A549 (cell line): ENCODE measurements around the gene SALL4. TPM values are rescaled to one million over a fixed set of nuclear protein-coding genes. Genes with fewer than 3 reads are reported as not detected.
"Not testable (repeated sequence)": the region's sequence is repeated elsewhere in the genome, so short reads cannot be mapped to it uniquely, and the experiment has no call there.

Source experiments
- ATAC-seq, 2 experiments: fragments of 200-7000 bp in 1 of 2; fragments of >200 bp in 1 of 2; cut with Nextera tagmentation in 1 of 2; cut with Tn5 transposase in 1 of 2; 3 replicates each; pipeline versions ENCODE4 v1.8.0 to v1.9.1; 2018 to 2020; ENCODE audit warnings: mild to moderate bottlenecking in 1 of 2, moderate library complexity in 1 of 2
- CTCF ChIA-PET: fragments of 300-600 bp; sonication (Branson Sonifier 250); formaldehyde crosslinking; extraction: SDS; loops from one replicate; lab custom pipeline; 2021; ENCODE audit warnings: antibody characterized with exemption, inconsistent platforms; lab: Yijun Ruan, JAX
- POLR2A ChIA-PET: fragments of 350-600 bp; formaldehyde crosslinking; extraction: SDS; loops from one replicate; lab custom pipeline; 2021; ENCODE audit warnings: antibody characterized with exemption, inconsistent platforms; lab: Yijun Ruan, JAX
- DNase-seq, 2 experiments: peaks; one replicate each; pipeline versions ENCODE4 v3.0.0 to v3.0.0-alpha.2; 2011 to 2016; ENCODE audit warnings: low read depth in 1 of 2, low spot score in 1 of 2
- FAIRE-seq: peaks from 2 replicates; lab custom pipeline; 2011; peaks lifted over from hg19 to GRCh38; lab: Jason Lieb, UNC
- H3K27ac ChIP-seq, 2 experiments: fragments of >200 bp; sonication (Bioruptor Twin); formaldehyde crosslinking; 3 replicates each; pipeline ENCODE4 v1.5.1; 2016 to 2017
- H3K4me1 ChIP-seq: fragments of >200 bp; sonication (Bioruptor Twin); formaldehyde crosslinking; 3 replicates; pipeline ENCODE4 v1.6.1; 2016
- H3K4me2 ChIP-seq: fragments of >200 bp; sonication (Bioruptor Twin); formaldehyde crosslinking; 3 replicates; pipeline ENCODE4 v1.6.1; 2016
- H3K4me3 ChIP-seq: fragments of >200 bp; sonication (Bioruptor Twin); formaldehyde crosslinking; 3 replicates; pipeline ENCODE4 v1.5.1; 2016
- H3K9me3 ChIP-seq: fragments of >200 bp; sonication (Bioruptor Twin); formaldehyde crosslinking; 3 replicates; pipeline ENCODE4 v1.6.1; 2016
- ATOH8 ChIP-seq: fragments of 250-450 bp; sonication (Bioruptor Pico); IDR thresholded peaks from 2 replicates; pipeline ENCODE4 v1.5.0; 2020; ENCODE audit warnings: low read depth, mild to moderate bottlenecking, moderate library complexity
- BHLHE40 ChIP-seq: IDR thresholded peaks from 2 replicates; pipeline ENCODE4 v1.6.1; 2012; ENCODE audit warnings: low read depth, low read length, inconsistent platforms
- CBX2 ChIP-seq: fragments of 200-600 bp; sonication (generic); IDR thresholded peaks from 2 replicates; pipeline ENCODE4 v1.6.1; 2016; ENCODE audit warnings: low read depth, mild to moderate bottlenecking, borderline replicate concordance
- CBX8 ChIP-seq: fragments of 200-600 bp; sonication (generic); IDR thresholded peaks from 2 replicates; pipeline ENCODE4 v1.6.1; 2016
- CEBPB ChIP-seq, 2 experiments: fragments of >200 bp in 1 of 2; sonication (Bioruptor Twin) in 1 of 2; formaldehyde crosslinking in 1 of 2; IDR thresholded peaks; 2 replicates each; pipeline ENCODE4 v1.6.1; 2012 to 2016
- CTCF ChIP-seq: fragments of >200 bp; sonication (Bioruptor Twin); formaldehyde crosslinking; IDR thresholded peaks from 3 replicates; pipeline ENCODE4 v1.5.1; 2016
- E2F6 ChIP-seq: IDR thresholded peaks from 2 replicates; pipeline ENCODE4 v1.6.1; 2012; ENCODE audit warnings: low read depth, borderline replicate concordance
- EHF ChIP-seq: fragments of 250-450 bp; sonication (Bioruptor Pico); IDR thresholded peaks from 2 replicates; pipeline ENCODE4 v1.5.0; 2020; ENCODE audit warnings: mild to moderate bottlenecking
- EHMT2 ChIP-seq: fragments of 200-600 bp; sonication (generic); IDR thresholded peaks from 2 replicates; pipeline ENCODE4 v1.6.1; 2016; ENCODE audit warnings: antibody characterized with exemption, low read depth, mild to moderate bottlenecking, moderate library complexity
- EP300 ChIP-seq, 2 experiments: fragments of >200 bp; sonication (Bioruptor Twin); formaldehyde crosslinking; IDR thresholded peaks; 2 replicates in 1 of 2; 3 replicates in 1 of 2; pipeline ENCODE4 v1.6.1; 2016 to 2017
- FOSB ChIP-seq: fragments of 250-450 bp; sonication (Bioruptor Pico); IDR thresholded peaks from 2 replicates; pipeline ENCODE4 v1.5.0; 2020; ENCODE audit warnings: mild to moderate bottlenecking, moderate library complexity
- FOSL2 ChIP-seq, 2 experiments: fragments of 450-650 bp in 1 of 2; fragments of >200 bp in 1 of 2; sonication (Bioruptor Twin) in 1 of 2; formaldehyde crosslinking; IDR thresholded peaks; 2 replicates each; pipeline versions ENCODE4 v1.5.0 to v1.6.1; 2016 to 2020; ENCODE audit warnings: mild to moderate bottlenecking in 1 of 2, moderate library complexity in 1 of 2
- HEYL ChIP-seq: fragments of 250-450 bp; sonication (Bioruptor Pico); IDR thresholded peaks from 2 replicates; pipeline ENCODE4 v1.8.0; 2021; ENCODE audit warnings: mild to moderate bottlenecking, moderate library complexity
- HOXB5 ChIP-seq: fragments of 250-450 bp; sonication (Bioruptor Pico); IDR thresholded peaks from 2 replicates; pipeline ENCODE4 v1.5.0; 2020; ENCODE audit warnings: mild to moderate bottlenecking, moderate library complexity
- MAX ChIP-seq: IDR thresholded peaks from 2 replicates; pipeline ENCODE4 v1.6.1; 2012
- MAZ ChIP-seq: fragments of 150-350 bp; IDR thresholded peaks from 2 replicates; pipeline ENCODE4 v1.6.1; 2014; ENCODE audit warnings: antibody characterized with exemption, low read depth, low read length, borderline replicate concordance
- MYC ChIP-seq: IDR thresholded peaks from 2 replicates; pipeline ENCODE4 v1.6.1; 2012; ENCODE audit warnings: mild to moderate bottlenecking, inconsistent platforms, low read length, improper control_type of control experiment, borderline replicate concordance
- PBX3 ChIP-seq: IDR thresholded peaks from 2 replicates; pipeline ENCODE4 v1.6.1; 2012
- RCOR1 ChIP-seq: fragments of 150-350 bp; IDR thresholded peaks from 2 replicates; pipeline ENCODE4 v1.6.1; 2014; ENCODE audit warnings: antibody characterized with exemption, low read length, low read depth
- RFX5 ChIP-seq: fragments of 450-650 bp; IDR thresholded peaks from 2 replicates; pipeline ENCODE4 v1.7.1; 2014; ENCODE audit warnings: antibody characterized with exemption, mild to moderate bottlenecking, moderate library complexity
- USF2 ChIP-seq: fragments of 450-650 bp; IDR thresholded peaks from 2 replicates; pipeline ENCODE4 v1.6.1; 2014; ENCODE audit warnings: antibody characterized with exemption
- ZFP36 ChIP-seq: fragments of 450-650 bp; IDR thresholded peaks from 2 replicates; pipeline ENCODE4 v1.6.1; 2014; ENCODE audit warnings: borderline replicate concordance; ENCODE audit not compliant: partially characterized antibody
- WGBS: methylation state at CpG from one replicate; pipeline ENCODE4 v1.1.6; 2017; ENCODE audit errors: missing lambda C conversion rate; 5-methylcytosine and 5-hydroxymethylcytosine counted together
- polyA plus RNA-seq, 4 experiments: library from polyadenylated mRNA; depleted of rRNA in 3 of 4; stranded (reverse); fragments of >200 nt; fragmentation: RNase III in 1 of 4; extraction: RNeasy Plus Mini Kit Qiagen cat#74134 plus additional on column Dnase treatment in 1 of 4; gene quantifications; 2 replicates in 3 of 4; 3 replicates in 1 of 4; pipeline ENCODE4 v1.2.3, GENCODE V29; 2011 to 2017

Gene SALL4
- polyA plus RNA-seq, 2 of the 4 experiments (the other 2 are of a cell fraction): 2.3 to 7.6 TPM

- Histone ChIP-seq H3K9me3 (no peaks in the 10 kb centered on the region), H3K27ac (peak overlapping the region in 1 of 2 experiments; percentile 89; a peak in 2 of 6 replicates), H3K4me3 (no peak overlapping the region), H3K4me2 (no peak overlapping the region), H3K4me1 (peaks cover 47% of the 10 kb centered on the region)
- FAIRE-seq (no peak), ATAC-seq (no peak), DNase-seq (no peak)
- ChIA-PET CTCF (no interaction called here), POLR2A (no interaction called here)
- TF ChIP-seq EP300 (IDR thresholded peaks at IDR 0.05) (no peak), PBX3 (no peak), HOXB5 (CRISPR knock-in tag) (no peak), EHF (CRISPR knock-in tag) (no peak), MYC (no peak), HEYL (CRISPR knock-in tag) (no peak), E2F6 (no peak), ZFP36 (no peak), USF2 (no peak), CTCF (no peak)
- 92% methylated on average over 3 of the region's 3 CpGs for WGBS
These were observed 61.5 kb downstream of the SALL4 start for GRCh38 chr20:51740838-51741237.

- H3K4me3 ChIP-seq, H3K9me3 ChIP-seq, DNase-seq, H3K4me2 ChIP-seq, FAIRE-seq, POLR2A ChIA-PET, ATAC-seq: not testable (repeated sequence)
- Histone ChIP-seq H3K27ac (peak overlapping the region in 1 of 2 experiments; percentile 57; a peak in 2 of 6 replicates), H3K4me1 (peaks cover 51% of the 10 kb centered on the region)
- WGBS: 93% methylated on average over 6 of the region's 7 CpGs
- CTCF ChIA-PET: interaction anchor here (1.5 kb wide), 1 partner anchor 22 kb away, joined by 3 read pairs; no protein-coding TSS in a partner anchor
These were observed 62.0 kb downstream of the SALL4 start for GRCh38 chr20:51740308-51740707.

GRCh38 chr20:51739722-51740249 is 62.5 kb downstream of the SALL4 start:
- TF ChIP-seq EHMT2 (no peak), MAX (no peak), FOSL2 (IDR thresholded peaks at IDR 0.05) (no peak), FOSL2 (CRISPR knock-in tag; IDR thresholded peaks at IDR 0.05) (no peak), RFX5 (no peak), ATOH8 (CRISPR knock-in tag) (no peak), RCOR1 (no peak), BHLHE40 (no peak), CBX8 (no peak), HEYL (CRISPR knock-in tag) (no peak), MAZ (no peak), FOSB (CRISPR knock-in tag) (no peak), CEBPB (IDR thresholded peaks at IDR 0.05) (no peak), CBX2 (no peak)
- CTCF ChIA-PET: interaction anchor here (0.6 to 1.5 kb wide), 3 partner anchors 11 to 21 kb away, joined by 3 read pairs; no protein-coding TSS in a partner anchor
- WGBS: 79% methylated on average over 4 of the region's 4 CpGs

More at GRCh38 chr20:51739722-51740249, 62.5 kb downstream of the SALL4 start:
- FAIRE-seq (no peak), DNase-seq (no peak), ATAC-seq (no peak)
- POLR2A ChIA-PET: no interaction called here
- Histone ChIP-seq H3K27ac (peak overlapping the region in 1 of 2 experiments; percentile 57; a peak in 3 of 6 replicates), H3K4me3 (no peak overlapping the region), H3K9me3 (no peaks in the 10 kb centered on the region), H3K4me2 (no peak overlapping the region), H3K4me1 (peaks cover 48% of the 10 kb centered on the region)
